ENCODE data around the gene BCL2L14.

The BCL2L14 gene, protein sequence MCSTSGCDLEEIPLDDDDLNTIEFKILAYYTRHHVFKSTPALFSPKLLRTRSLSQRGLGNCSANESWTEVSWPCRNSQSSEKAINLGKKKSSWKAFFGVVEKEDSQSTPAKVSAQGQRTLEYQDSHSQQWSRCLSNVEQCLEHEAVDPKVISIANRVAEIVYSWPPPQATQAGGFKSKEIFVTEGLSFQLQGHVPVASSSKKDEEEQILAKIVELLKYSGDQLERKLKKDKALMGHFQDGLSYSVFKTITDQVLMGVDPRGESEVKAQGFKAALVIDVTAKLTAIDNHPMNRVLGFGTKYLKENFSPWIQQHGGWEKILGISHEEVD

DNA sequence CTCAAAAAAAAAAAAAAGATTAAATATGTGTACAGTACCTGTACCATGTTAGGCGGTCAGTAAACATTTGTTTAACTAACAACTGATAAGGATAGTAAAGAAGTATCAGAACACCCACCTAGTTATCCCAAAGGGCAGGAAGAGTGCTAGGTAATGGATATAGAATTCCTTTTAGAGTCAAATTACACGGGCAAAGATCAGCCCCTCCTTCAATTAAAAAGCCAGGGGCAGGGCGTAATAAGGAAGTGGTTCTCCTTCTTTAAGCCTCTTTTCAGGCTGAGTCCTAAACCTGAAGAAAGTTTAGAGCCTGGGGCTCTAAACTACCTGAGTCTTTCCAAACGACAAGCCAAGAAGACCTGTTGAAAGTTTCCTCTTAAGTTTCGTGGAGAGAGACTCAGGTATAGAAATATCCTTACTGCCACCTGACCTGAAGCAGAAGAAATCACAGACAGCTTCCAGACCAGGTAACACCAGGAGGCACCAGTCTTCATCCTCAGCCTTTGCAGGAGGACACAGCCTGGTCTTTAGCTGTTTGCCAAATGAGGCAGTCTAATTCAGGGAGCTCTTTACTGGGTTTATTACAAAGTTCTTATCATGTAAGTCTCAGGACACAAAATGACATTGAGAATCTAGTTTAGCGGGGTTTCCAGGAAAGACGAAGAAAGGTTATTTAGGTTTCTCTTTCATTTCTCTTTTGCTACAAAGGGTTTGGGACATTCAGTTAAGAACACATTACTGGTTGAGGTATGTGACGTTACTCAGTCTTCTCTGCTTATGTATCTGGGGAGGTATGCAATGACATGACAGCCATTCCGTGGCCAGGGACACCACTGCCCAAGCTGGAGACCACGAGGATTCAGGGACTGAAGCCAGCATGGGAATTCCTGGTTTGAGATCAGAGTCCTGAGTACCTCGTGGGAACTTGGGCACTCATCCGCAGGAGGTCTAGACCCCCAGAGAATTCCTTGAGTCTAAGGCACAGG is at the start of gene BCL2L14:
Gene BCL2L14 (plus strand): TSS at position 266 of the 983 bp plus-strand sequence. CDS start 8,367 bp downstream, outside the sequence.
- DNase-seq (ENCODE audit: low spot score) = no peak

DNA sequence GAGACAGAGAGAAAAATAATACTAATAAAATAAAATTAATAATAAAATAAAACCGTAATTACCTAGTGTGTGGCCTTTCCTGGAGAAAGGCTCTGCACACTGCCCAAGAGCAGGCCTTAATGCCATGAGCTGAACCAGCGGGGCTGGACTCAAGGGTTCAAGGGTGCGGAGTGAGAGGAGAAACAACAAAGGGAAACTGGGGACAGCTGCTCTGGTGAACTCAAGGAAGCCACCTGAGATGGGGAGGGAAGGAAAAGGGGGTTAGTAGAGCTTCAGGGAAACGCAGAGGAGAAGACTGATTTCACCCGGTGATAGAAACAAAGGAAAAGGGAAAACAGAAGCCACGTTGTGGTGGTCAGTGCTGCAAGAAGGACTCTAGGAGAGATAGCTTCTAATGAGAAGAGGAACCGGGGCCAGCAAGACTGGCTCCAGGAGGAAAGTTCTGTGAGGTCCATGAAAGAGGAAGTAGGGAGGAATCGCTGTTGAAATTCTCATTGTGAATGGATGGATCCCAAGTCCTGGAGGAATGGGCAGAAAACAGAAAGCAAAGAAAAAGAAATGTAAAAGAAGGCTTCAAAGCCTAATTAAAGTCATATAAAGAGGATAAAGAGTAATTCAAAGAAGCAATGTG is 48.3 kb upstream of the BCL2L14 start:
- DNase-seq (ENCODE audit: low spot score) = peak; percentile 23

DNA sequence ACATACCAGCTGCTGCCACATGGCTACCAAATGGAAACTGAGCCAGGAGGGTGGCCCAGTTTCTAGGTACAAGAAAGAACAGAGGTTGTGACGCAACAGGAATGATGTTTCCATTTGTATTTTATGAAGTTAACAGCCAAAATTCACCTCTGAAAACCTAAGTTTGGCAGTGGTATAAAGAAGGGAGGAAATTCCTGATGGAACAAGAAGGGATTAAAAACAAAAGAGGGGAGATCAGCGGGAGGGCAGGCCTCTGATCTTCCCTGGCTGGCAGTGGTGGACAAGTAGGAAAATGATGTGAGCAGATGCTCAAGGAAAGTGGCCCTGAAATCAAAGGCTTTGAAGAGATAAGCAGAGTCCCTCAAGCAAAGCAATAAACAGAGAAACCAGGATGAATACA is 47.3 kb upstream of the BCL2L14 start:
- DNase-seq (ENCODE audit: low spot score) = no peak

DNA sequence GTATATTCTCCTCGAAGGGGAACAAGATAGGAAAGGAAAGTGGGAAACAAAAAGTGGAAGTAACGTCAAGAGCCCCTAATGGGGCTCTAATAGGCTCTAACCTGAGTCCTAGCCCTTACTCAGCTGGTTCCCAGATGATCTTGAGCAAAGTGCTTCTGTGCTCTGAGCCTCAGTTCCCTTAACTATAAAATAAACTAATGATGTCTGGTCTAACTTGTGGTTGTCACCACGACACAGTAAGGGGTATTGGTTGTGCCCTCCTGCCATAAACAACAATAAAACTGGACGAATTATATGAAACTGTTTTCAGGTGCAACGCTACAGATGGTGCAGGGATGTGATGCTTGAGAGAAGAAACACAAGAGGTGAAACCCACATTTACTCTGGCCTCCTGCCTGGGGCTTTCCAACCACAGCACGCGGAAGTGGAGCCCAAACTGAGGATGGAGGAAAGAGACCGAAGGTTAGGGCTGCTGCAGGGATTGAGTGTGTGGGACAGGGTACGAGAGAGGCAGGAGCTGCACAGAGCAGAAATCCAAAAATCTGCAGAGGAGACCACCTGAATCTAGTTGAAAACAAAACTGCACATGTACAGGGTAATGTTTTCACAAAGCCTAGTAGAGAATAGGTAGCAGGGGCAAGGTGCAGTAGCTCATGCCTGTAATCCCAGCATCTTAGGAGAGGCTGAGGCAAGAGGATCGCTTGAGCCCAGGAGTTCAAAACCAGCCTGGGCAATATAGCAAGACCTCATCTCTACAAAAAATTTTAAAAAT is 45.6 kb upstream of the BCL2L14 start:
- no peak for DNase-seq (ENCODE audit: low spot score)

DNA sequence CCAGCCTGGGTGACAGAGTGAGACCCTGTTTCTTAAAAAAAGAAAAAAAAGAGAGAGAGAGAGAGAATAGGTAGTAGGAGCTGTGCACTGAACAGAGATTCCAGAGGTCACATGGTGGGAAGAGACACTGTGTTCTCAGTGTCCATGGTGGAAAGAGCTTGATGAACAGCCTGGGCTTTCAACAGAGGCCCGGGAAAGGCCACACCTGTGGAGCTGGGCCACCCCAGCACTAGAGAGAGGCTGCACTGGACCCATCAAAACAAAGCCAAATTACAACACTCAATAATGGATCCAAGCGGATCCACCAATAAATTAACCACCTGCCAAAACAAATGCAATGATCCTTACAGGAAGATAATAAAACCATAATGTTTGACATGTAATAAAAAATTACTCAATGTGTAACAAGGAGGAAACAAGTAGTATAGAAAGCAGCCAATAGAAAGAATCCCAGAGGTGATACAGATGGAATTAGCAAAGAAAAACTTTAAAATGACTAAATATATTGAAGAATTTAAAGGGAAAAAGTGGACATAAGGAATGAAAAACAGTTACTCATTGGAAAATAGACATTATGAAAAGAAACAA is 44.8 kb upstream of the BCL2L14 start:
- DNase-seq (ENCODE audit: low spot score) = no peak

DNA sequence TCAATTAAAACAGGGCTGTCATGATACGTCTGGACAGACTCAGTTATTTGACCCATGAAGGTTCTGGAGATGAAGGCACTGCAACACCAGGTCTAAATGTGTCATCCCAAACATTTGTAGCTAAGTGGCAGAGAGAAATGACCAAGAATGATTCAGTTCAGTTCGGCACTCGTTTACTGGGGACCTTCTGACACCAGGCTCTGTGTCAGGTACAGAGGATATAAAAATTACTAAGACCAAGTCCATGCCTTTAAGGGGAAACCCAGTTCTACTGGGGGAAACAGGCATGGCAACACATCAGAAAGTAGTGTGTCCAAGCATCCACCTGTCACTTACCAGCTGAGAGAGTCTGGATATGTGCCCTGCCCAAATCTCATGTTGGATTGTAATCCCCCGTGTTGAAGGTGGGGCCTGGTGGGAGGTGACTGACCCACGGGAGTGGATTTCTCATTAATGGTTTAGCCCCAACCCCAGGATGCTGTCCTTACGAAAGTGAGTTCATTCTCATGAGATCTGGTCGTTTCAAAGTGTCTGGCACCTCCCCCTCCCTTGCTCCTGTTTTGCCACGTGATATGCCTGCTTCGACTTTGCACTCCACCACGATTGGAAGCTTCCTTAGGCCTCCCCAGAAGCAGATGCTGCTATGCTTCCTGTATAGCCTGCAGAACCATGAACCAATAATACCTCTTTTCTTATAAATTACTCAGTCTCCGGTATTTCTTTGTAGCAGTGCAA is 41.9 kb upstream of the BCL2L14 start:
- no peak for DNase-seq (ENCODE audit: low spot score)

DNA sequence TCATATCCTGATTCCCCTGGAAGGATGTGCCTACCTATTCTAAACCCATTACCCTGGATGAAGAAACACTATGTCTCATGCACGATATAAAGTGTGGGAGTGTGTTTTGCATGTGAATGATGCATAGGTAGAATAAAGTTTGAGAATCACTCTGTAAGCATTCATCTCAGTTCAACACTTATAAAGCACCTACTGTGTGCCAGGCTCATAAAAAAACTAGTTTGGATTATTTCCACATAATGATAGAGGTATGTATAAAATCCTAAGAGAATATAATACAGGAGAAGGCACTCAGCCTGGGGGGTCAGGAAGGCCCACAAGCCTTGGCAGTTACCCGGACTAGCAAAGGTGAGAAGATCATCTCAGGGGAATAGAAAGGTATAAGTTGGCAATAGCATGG is 41.1 kb upstream of the BCL2L14 start:
- DNase-seq (ENCODE audit: low spot score) = no peak

DNA sequence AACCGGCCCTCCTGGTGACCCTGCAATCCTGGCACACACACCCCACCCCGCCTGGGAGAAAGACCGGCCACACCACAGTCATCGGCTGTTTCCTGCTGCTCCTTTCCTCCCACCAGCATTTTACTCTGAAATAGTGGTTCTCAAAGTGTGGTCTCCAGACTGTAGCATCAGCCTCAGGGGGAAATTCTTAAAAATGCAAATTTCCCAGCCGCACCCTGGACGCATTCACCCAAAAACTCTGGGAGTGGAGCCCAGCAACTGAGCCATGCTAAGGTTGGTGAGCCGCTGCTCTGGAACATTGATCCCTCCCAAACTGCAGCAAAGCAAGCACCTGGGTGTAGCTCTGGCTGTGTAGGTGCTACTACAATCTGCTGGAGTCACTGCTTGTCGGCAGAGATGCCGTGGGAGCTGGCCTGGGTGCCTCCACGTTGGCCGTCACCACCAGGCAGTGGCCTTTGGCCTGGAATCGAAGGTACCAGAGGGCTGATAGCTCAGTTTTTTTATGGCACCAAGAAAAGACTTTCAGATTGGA is 38.4 kb upstream of the BCL2L14 start:
- DNase-seq (ENCODE audit: low spot score) = no peak

DNA sequence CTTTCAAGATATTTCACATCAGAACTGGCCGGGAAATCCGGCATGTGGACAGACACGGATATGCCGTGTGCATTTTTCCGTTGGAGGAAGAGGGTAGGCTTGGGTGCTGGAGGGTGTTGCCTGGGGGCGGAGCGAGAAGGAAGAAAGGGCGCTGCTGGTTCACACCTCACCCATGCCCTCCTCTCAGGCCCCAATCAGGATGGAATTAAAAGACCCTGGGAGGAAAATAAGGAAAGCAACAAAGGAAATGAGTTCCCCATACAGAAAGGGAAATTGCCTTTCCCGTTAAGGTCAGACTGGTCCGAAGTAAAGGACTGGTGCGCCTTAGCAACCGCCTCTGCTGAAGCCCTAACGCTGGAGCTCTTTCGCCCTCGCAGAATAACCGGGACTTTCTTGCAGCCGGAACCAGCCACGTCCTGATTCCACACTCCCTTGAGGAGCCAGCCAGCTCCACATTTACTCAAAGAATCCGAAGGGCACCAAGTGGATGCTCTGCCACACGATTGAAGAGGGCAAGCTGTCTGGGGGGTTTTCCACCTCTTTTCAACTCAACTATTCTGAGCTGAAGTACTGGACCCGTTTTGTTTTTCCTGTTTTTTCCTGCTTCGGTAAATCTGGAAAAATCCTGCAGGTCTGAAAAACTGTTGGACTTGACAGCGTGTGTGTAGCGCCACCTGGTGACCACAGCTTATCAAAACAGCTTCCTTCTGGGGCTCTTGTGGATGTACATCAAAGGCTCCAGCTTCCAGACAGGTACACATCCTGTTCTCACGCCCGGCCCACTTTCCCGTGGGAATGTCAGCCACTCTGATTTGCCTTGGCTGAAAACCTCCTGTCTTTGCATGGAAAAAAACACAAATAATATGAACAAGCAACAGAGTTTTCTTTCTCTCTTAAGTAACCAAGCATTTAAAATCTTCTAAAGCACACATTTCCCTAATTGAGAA is 37.6 kb upstream of the BCL2L14 start:
- DNase-seq (ENCODE audit: low spot score) = peak; percentile 93

DNA sequence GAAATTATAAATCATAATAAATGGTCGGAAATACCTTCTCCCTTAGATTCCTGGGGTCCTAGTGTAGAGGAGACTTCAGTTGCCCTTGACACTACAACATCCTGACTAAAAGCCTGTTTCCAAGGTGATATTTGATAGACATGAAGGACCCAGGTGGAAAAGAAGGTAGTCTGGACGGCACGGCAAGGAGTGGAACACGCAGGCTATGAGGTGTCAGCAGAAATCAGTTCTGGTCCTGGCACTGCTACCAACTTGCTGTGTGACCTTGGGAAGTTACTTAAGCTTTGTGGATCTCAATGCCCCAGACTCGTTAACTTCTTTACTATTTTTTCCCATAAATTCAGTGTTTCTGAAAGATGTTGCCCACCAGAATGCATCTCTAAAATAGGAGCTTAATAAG is 36.9 kb upstream of the BCL2L14 start:
- no peak for DNase-seq (ENCODE audit: low spot score)

DNA sequence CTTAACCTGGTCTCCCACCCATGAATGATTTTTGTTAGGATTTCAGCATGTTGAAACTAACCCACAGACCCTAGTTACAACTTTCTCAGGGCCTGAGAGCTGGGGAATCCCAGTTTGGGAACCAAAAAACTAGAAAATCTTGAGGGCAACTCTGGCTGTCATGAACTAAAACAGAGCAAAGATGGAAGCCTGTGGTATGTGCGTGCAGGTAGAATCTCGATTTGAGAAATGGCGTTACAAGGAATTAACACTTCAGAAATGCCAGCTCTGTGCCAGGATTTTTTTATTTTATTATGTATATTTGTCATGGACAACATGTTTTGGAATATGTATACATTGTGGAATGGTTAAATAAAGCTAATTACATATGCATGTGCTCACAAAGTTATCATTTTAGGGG is 36.4 kb upstream of the BCL2L14 start:
- DNase-seq (ENCODE audit: low spot score) = no peak

DNA sequence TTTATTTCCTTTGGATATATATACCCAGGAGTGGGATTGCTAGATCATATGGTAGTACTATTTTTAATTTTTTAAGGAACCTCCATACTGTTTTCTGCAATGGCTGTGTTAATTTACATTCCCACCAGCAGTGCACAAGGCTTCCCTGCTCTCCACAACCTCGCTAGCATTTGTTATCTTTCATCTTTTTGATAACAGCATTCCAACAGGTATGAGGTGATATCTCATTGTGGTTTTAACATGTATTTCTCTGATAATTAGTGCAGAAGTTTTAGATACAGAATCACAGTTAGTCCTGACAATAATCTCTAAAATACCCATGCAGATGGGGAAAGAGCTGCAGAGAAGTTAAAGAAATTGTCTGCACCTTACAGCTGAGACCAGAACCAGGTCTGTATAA is 35.5 kb upstream of the BCL2L14 start:
- DNase-seq (ENCODE audit: low spot score) = no peak

DNA sequence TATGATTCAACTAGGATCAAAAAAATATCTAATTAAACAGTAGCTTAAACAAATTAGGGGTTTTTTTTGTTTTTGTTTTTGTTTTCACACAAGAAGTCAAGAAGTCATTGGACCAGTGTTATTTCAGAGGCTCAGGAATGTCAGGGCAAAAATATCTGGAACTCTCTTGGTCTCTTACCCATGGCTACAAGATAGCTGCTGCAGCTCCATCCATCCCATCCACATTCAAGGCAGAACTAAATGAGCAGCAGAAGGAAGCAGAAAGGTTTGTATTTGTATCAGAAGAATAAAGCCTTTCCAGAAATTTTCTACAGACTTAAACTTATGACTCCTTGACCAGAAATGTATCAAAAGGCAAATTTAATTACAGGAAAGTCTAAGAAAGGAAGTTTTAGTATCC is 33.8 kb upstream of the BCL2L14 start:
- DNase-seq (ENCODE audit: low spot score) = no peak

DNA sequence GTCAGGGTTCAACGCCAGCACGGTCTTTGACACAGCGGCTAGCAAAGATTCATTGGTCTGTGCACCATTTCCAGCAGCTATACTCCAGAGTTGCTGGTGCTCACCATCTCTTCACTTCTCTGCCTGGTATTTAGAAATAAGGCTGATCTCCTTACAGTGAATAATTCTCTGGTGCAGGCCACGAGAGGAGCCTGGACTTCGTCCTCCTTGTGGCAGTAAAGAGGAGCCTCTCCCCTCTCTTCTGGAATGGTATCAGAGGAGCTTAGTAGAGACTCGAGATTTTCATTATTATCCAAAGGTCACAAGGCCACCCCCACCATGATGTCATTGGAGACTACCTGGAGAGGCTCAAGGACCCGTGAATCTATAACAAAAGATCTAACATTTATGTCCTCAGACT is 30.8 kb upstream of the BCL2L14 start:
- no peak for DNase-seq (ENCODE audit: low spot score)

DNA sequence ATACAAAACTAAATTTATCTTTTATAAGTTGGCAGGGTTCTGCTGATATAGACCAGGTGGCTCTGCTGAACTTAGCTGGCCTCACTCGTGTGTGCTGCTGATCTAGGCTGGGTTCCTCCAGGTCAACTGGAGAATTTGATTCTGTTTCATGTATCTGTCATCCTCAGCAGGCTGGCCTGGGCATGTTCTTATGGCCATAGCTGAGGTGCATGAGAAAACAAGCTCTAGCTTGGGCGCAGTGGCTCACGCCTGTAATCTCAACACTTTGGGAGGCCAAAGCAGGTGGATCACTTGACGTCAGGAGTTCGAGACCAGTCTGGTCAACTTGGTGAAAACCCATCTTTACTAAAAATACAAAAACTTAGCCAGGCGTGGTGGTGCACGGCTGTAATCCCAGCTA is 24.3 kb upstream of the BCL2L14 start:
- no peak for DNase-seq (ENCODE audit: low spot score)

DNA sequence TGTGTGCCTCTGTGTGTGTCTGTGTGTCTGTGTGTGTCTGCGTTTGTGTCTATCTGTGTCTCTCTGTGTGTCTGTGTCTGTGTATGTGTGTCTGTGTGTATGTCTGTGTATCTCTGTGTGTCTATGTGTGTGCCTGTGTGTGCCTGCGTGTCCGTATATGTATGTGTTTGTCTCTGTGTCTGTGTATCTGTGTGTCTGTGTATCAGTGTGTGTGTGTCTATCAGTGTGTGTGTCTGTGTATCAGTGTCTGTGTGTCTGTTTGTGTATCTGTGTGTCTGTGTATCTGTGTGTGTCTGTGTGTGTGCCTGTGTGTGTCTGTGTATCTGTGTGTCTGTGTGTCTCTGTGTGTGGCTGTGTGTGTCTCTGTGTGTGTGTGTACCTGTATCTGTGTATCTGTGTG is 23.1 kb upstream of the BCL2L14 start:
- DNase-seq (ENCODE audit: low spot score) = no peak

DNA sequence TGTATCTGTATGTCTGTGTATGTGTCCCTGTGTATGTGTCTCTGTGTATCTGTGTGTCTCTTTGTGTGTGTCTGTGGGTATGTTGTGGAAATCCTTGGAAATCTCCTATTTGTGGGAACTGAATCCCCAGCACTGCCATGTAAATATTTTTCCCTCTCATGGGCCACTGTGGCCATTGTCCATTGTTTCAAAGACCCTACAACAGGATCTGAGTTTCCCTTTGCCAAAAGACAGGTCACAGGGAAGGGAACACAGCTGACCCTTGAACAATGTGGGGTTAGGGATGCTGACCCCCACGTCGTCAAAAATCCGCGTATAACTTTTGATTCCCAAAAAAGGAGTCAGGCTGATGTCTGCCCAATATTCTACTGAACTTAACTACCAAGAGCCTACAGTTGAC is 22.5 kb upstream of the BCL2L14 start:
- no peak for DNase-seq (ENCODE audit: low spot score)

DNA sequence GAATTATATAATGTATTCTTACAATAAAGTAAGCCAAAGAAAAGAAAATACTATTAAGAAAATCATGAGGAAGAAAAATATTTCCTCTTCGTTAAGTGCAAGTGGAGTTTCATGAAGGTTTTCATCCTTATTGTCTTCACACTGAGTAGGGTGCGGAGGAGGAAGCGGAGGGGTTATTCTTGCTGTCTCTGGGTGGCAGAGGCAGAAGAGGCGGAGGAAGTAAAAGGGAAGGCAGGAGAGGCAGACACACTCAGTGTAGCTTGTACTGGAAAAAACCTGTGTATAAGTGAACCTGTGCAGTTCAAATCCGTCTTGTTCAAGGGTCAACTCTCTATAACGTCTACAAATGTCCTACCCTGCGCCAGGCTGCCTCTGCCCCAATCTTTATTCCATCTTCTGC is 22.0 kb upstream of the BCL2L14 start:
- no peak for DNase-seq (ENCODE audit: low spot score)

DNA sequence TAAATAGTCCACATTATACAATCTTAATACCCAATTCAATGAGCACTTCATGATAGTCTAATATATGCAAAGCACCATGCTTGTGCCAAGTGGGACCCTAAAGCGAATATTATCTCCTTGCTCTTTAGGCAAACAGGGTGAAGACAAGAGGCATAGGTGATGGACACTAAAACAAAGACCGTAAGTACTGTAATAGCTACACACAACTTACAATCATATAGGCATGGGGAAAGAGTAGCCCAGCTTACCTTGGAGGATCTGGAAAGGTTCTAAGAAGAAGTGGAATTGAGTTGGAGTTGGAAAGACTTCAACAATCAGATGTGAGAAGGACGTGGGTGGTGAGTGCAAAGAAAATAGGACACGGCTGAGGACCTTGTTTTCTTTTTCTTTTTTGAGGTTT is 19.1 kb upstream of the BCL2L14 start:
- DNase-seq (ENCODE audit: low spot score) = no peak
